ENCODE measurements around the gene A4GNT. TPM values are rescaled to one million over a fixed set of nuclear protein-coding genes. Genes with fewer than 3 reads are reported as not detected.

A4GNT gene
- total RNA-seq, 6 donors from 2014 or later: 0.40 to 0.44 TPM; not detected in 4

DNA sequence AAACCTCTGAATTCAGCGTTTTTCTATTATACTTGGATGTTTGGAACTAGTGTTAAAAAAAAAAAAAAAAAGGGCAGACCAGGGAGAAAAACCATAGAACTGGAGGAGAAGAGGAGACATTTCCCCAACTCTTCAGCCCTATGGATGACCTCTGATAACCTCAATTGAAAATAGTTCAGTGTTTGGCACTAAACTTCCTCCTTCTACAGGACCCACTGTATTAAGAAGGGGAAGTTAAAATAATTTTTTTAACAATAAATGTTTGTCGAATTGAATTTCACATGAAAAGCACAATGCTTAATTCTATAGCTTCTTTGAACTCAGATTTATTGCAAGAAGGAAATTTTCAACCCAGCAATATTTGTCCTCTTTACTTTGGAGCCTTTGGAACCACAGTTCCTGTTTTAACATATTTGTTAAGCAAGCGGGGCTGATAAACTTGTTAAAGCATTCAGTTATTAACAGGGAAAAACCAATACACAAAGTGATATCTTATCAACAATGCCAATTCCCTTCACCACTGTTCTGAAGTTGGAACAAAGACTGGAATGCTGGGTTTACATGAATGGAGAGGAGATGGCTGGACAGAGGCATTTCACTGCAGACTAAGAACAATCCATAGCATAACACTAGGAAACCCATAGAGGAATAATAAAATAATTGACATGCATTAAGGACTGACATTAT, 3.1 kb upstream of the A4GNT start:
- Histone ChIP-seq H3K9me3 (no peaks in the 10 kb centered on the region), H3K27me3 (no peaks in the 10 kb centered on the region), H3K4me1 (peaks cover 0 to 18% (median 6%) of the 10 kb centered on the region in 4 donors), H3K4me3 (no peak overlapping the region), H3K36me3 (no peaks in the 10 kb centered on the region), H3K27ac (peak overlapping the region in 1 of 4 donors; percentile 40)
- peak in 1 of 2 donors; percentile 72 for ATAC-seq (ENCODE audit: low FRiP score in 2 of 2)
- WGBS, 2 donors: 44 to 54% methylated on average over 3 of the region's 3 CpGs
- no peak for DNase-seq
- TF ChIP-seq POLR2AphosphoS5 (IDR thresholded peaks at IDR 0.05): no peak
- TF ChIP-seq, protein P1, sequence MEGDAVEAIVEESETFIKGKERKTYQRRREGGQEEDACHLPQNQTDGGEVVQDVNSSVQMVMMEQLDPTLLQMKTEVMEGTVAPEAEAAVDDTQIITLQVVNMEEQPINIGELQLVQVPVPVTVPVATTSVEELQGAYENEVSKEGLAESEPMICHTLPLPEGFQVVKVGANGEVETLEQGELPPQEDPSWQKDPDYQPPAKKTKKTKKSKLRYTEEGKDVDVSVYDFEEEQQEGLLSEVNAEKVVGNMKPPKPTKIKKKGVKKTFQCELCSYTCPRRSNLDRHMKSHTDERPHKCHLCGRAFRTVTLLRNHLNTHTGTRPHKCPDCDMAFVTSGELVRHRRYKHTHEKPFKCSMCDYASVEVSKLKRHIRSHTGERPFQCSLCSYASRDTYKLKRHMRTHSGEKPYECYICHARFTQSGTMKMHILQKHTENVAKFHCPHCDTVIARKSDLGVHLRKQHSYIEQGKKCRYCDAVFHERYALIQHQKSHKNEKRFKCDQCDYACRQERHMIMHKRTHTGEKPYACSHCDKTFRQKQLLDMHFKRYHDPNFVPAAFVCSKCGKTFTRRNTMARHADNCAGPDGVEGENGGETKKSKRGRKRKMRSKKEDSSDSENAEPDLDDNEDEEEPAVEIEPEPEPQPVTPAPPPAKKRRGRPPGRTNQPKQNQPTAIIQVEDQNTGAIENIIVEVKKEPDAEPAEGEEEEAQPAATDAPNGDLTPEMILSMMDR (IDR thresholded peaks at IDR 0.05): no peak
- TF ChIP-seq POLR2A (IDR thresholded peaks at IDR 0.05): no peak
- TF ChIP-seq EP300 (IDR thresholded peaks at IDR 0.05): no peak

DNA sequence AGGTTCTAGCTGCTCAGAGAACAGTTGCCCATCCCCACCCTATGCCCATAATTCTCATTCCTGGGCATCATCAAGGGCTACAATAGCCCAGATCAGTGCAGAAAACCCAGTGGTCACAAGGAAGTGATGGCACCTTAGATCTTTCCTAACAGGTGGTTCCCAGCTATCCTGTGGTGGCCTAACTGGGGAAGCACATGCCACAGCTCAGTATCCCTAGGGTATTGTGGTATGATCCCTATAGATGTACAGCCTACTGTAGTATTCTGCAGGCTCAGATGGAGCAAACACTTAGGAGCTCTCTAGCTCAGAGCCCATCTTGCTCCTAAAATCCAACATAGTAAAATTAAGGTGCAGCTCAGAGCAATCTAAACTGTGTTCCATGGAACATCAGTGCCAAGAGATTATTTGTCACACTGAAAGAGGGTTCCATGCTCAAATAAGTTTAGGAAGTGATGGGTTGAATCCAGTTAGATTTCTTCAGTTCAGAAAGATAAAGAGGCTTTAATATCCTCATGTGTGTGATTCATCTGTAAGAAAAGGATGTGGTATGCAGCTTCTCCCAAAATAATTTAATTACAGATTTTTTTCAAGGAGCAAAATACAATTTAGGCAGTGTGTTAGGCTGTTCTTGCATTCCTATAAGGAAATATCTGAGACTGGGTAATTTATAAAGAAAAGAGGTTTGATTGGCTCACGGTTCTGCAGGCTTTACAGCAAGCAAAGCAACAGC, 4.4 kb downstream of the A4GNT start:
- Histone ChIP-seq H3K36me3 (no peaks in the 10 kb centered on the region), H3K27ac (no peak overlapping the region), H3K4me1 (peaks cover 0 to 6% (median 0%) of the 10 kb centered on the region in 4 donors), H3K27me3 (no peaks in the 10 kb centered on the region), H3K9me3 (no peaks in the 10 kb centered on the region), H3K4me3 (no peak overlapping the region)
- no peak for TF ChIP-seq POLR2A (IDR thresholded peaks at IDR 0.05)
- ATAC-seq (ENCODE audit: low FRiP score in 2 of 2) (no peak), DNase-seq (no peak)
- 82 to 93% methylated on average over 1 of the region's 1 CpG for WGBS, 2 donors

- Histone ChIP-seq H3K27me3 (no peaks in the 10 kb centered on the region), H3K9me3 (no peaks in the 10 kb centered on the region), H3K36me3 (no peaks in the 10 kb centered on the region), H3K4me3 (no peak overlapping the region), H3K4me1 (peaks cover 0 to 6% (median 0%) of the 10 kb centered on the region in 4 donors), H3K27ac (peak overlapping the region; percentile 27 to 77 (median 50))
- no peak for TF ChIP-seq POLR2AphosphoS5 (IDR thresholded peaks at IDR 0.05)
- TF ChIP-seq EP300 (IDR thresholded peaks at IDR 0.05): no peak
- TF ChIP-seq, protein P1 (IDR thresholded peaks at IDR 0.05): no peak
- no peak for TF ChIP-seq POLR2A (IDR thresholded peaks at IDR 0.05)
- ATAC-seq (ENCODE audit: low FRiP score in 2 of 2) (peak; percentile 66 to 90), DNase-seq (peak in 1 of 2 donors; percentile 33)
- 50 to 52% methylated on average over 5 of the region's 5 CpGs for WGBS, 2 donors
These were observed 6.5 kb downstream of the A4GNT start for GRCh38 chr3:138125548-138126221.

DNA sequence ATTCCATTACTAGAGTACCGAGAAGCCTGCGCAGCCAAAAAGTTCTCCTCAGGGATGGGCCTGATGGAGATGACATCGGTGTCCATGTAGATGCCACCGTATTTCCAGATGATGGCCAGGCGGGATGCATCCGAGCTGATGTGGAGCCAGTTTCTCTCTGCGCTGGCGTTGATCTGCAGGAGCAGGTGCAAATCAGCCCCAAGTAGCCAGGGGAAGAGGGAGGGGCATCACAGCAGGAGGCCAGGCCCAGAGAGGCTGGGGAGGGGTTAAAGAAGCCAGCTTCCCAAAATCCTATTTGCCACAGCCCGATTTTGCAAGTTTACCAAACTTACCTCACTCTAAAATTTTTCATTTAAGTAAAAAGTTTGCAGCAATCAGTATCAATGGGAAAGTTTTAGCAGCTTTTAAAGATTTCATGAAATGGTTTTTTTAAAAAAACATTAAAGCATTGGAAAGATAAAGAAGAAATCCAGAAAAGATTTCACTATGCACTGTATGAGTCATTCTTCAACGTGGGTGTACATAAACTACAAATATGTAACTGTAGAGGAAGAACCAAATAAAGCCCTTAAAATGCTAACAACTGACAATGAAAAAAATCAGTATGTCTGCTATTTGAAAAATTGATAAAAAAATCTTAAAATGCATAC, 7.4 kb downstream of the A4GNT start:
- no peaks in the 10 kb centered on the region for H3K36me3 ChIP-seq
- TF ChIP-seq POLR2AphosphoS5 (IDR thresholded peaks at IDR 0.05) (no peak), EP300 (IDR thresholded peaks at IDR 0.05) (no peak), POLR2A (IDR thresholded peaks at IDR 0.05) (no peak)
- TF ChIP-seq, protein P1 (IDR thresholded peaks at IDR 0.05): no peak
- no peaks in the 10 kb centered on the region for H3K9me3 ChIP-seq
- DNase-seq: peak in 1 of 2 donors; percentile 7
- ATAC-seq (ENCODE audit: low FRiP score in 2 of 2): peak in 1 of 2 donors; percentile 74
- H3K27ac ChIP-seq: peak overlapping the region in 3 of 4 donors; percentile 41 to 60 (median 44)
- peaks cover 0 to 6% (median 0%) of the 10 kb centered on the region in 4 donors for H3K4me1 ChIP-seq
- 76 to 84% methylated on average over 5 to 10 of the region's 10 CpGs for WGBS, 2 donors
- no peak overlapping the region for H3K4me3 ChIP-seq
- no peaks in the 10 kb centered on the region for H3K27me3 ChIP-seq
